ENCODE measurements around the gene ZNF697.
"Not testable (repeated sequence)": the region's sequence is repeated elsewhere in the genome, so short reads cannot be mapped to it uniquely, and the experiment has no call there.

ZNF697 gene

GRCh38 chr1:119631086-119631432 is 17.0 kb downstream of the ZNF697 start:
- DNase-seq: no peak

DNA sequence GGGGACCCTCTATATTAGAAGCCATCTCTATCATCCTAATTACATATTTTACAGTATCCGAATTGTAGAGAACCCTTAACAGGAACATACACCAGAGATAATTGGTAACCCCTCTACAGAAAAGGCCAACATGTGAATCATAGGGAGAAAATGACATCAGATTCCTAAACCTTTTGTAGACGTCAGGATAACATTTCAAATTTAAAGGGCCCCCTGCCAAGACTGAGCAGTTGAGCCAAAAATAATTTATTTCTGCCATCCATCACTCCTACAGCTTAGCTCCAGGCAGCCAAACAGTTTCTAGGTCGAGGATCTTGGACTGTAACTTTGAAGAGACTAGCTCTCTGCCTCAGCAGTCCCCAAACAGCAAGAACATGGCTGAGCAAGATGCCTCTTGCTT is 21.2 kb downstream of the ZNF697 start:
- DNase-seq: no peak

DNA sequence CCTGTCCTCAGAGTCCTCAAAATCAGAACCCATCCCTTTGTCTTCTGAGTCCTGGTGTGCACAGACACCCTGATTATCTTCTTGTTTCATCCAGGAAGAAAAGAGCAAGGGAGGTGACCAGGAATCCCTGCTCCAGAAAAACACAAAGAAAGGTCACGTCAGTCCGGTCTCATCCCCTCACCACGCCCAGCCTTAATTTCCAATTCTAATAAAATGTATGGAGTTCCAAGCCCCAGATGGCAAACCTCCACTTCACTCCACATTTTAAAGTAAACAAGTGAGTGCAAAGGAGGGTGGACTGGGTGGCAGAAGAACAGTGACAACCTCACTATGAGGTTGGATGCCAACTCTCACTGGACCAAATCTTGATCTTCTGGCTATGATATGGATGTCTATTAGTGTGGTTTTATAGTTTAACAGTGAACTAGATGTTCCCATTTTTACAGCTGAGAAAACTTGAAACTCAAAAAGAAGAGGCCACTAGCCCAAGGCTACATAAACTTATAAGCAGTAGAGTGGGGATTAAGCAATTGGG is 22.0 kb downstream of the ZNF697 start:
- no peak for DNase-seq

DNA sequence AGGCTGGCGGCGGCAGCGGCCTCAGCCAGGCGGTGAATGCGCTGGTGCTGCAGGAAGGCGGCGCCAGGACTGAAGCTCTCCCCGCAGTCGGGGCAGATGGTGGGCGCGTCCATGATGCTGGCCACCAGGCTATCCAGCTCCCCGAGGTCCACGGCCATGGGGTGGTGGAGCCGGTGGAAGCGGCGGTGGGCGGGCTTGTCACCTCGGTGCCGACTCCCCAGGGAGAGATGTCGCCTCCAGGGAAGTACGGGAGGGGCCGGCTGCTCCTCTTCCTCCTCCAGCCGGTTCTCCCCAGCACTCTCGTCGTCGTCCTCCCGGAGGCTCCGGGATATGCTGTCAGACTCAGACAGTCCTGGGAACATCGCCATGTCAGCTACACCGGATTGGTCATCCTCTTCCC is 24.4 kb downstream of the ZNF697 start:
- no peak for DNase-seq

DNA sequence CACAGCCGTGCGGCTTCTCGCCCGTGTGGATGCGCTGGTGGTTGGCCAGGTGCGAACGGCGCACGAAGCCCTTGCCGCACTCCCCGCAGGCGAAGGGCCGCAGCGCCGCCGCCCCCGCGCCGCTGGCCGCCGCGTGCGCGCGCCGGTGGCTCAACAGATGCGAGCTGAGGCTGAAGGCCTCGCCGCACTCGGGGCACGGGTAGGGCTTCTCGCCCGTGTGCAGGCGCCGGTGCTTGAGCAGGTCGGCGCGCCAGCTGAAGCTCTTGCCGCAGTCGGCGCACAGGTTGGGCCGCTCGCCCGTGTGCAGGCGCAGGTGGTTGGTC is 24.9 kb downstream of the ZNF697 start:
- no peak for DNase-seq

DNA sequence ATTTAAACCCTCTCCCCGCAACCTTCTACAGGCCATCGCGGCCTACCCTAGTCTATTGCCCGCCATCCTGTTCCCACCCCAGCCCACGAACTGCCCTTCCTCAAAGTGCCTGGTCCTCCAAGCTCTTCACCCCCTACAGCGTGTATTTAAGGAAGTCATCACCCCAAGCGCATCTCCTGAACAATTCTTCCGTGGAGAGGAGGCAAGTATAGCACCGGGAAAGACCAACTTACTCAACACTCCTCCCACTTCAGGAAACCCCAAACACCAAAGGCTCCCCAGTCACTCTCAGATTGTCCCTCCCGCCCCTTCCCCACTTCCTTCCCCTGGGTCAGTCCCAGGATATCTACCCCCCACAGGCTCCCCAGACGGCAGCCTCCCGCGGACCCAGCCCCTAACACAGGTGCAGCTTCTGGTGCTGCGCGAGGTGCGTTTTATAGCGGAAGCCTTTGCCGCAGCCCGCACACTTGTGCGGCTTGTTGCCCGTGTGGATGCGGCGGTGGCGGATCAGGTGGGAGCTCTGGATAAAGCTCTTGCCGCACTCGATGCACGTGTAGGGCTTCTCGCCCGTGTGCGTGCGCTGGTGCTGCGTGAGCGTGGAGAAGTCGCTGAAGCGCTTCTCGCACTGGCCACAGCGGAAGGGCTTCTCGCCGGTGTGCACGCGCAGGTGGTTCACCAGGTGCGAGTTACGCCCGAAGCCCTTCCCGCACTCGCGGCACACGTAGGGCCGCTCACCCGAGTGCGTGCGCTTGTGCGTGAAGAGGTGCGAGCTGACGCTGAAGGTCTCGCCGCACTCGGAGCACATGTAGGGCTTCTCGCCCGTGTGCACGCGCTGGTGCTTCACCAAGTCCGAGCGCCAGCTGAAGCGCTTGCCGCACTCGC is 25.5 kb downstream of the ZNF697 start:
- peak in 1 of 2 donors; percentile 53 for DNase-seq

GRCh38 chr1:119621705-119622104 is 26.4 kb downstream of the ZNF697 start:
- no peak for DNase-seq

- no peak for DNase-seq
Measured at GRCh38 chr1:119617751-119618691, 30.0 kb downstream of the ZNF697 start.

DNA sequence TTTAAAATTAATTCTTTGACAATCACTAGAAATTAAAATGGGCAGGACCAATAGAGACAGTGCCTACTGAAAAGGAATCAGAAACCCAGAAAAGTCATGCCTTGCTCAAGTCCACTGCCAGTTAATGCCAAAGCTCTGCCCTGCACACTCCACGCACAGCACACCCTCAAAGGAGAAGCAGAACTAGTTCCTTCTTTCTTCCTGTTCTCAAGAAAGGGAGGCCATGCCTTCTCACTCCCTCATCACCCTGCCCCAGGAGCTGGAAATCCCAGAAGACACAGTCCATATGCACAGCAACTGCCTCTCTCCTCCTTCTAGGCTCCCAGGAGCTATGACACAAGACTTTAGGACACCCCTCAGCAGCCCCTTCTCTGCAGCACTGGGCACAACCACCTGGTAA is 31.3 kb downstream of the ZNF697 start:
- peak; percentile 52 to 67 for DNase-seq

DNA sequence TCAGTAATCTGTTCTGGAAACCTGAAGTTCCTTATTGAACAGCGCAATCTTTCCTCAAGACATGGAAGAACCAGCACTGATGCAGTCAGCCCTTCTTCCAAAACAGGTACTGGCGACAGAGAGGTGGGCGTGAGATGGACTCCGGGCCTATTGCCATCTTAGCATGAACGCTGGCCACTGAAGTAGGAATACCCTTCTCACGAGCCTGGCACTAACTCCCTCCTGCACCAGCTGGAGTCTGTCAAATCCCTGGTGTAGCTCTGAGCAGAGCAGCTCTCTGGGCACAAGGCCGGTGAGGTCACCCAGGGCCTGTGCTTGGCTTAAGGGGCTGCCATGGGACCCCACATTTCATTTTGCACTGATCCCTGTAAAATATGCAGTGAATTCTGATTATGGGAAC is 33.0 kb downstream of the ZNF697 start:
- not testable (repeated sequence) for DNase-seq

- DNase-seq: peak; percentile 71 to 94
Measured at GRCh38 chr1:119613769-119614720, 34.0 kb downstream of the ZNF697 start.

DNA sequence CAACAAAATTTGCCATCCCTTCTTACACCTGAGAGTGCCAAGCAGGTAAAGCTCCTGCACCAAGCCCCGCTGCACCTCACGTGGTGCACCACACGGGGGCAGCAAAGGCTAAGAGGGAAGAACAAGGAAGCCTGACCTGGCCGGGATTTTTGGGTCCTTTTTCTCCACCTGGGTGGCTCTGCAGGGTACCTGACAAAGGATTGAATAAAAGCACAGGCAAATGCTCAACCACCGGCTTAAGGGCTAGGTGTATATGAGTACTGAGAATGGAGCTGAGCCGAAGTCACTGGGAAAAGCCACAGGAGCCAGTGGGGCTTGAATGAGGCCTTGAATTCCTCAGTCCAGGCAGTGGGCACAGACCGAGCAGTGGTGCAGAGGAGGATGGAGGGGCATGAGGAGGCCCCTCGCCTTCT is 36.4 kb downstream of the ZNF697 start:
- DNase-seq: peak in 1 of 2 donors; percentile 57

DNA sequence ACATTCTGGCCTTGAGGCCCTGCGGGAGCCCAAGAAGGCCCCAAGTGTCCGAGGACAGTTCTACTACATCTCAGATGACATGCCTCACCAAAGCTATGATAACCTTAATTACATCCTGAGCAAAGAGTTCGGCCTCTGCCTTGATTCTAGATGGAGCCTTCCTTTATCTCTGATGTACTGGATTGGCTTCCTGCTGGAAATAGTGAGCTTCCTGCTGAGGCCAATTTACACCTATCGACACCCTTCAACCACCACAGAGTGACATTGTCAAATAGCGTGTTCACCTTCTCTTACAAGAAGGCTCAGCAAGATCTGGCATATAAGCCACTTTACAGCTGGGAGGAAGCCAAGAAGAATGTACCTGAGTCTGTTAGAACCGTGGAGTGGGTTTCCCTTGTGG is 39.2 kb downstream of the ZNF697 start:
- DNase-seq: not testable (repeated sequence)

GRCh38 chr1:119607087-119607807 is 40.8 kb downstream of the ZNF697 start:
- DNase-seq: not testable (repeated sequence)

- no peak for DNase-seq
Measured at GRCh38 chr1:119606394-119606793, 41.7 kb downstream of the ZNF697 start.

DNA sequence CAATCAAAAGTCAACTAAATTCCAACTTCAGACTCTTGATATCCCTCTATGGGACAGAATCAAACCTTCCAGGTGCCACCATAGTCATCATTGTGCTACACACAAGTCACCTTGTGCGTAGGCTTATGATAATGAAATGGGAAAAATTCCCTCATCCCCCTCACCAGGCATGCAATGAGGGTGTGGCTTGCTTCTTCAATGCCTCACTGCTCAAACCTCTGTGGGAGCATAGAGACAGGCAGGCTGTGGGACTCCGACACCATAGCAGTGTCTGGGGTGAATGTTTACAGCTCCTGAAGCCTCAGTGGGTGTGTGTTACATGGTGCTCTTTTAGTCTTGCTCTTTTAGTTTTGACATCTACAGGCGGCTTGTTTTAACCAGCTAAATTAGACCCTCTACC is 42.4 kb downstream of the ZNF697 start:
- DNase-seq: no peak

- DNase-seq: not testable (repeated sequence)
Measured at GRCh38 chr1:119605080-119605479, 43.0 kb downstream of the ZNF697 start.

DNA sequence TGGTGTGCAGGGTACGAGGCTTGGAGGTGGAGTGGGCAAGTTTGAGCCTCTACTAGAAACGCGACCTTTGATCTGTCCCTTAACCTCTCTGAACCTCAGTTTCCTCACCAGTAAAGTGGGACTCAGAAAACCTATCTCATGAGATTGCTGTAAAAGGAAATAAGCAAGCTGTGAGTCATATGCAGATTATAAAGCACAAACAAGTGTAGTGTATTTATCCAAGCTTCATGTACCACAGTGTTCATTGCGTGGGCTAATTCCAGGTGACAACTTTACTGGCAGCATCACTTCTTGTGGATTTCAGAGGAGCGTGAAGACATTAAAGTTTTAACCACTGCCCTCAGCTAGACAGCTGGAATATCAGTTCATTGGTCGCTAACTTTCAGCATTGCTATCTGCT is 44.4 kb downstream of the ZNF697 start:
- DNase-seq: no peak

GRCh38 chr1:119603241-119603640 is 44.8 kb downstream of the ZNF697 start:
- peak in 1 of 2 donors; percentile 35 for DNase-seq

DNA sequence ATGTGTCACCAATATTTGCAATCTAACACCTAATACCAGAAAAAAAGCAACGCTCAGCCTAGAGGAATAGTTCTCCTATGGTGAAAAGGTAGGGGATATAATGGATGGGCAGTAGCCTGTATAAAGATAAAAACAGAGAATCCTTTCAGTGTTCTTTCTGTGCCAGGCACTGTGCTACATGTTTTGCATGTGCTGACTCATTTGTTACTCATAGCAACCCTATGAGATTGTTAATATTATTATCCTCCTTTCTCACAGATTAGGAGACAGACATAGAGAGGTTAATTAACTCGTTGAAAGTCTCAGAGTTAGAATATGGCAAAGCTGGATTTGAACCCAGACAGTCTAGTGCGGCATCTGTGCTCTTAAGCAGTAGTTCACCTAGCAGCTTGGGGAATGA is 45.3 kb downstream of the ZNF697 start:
- not testable (repeated sequence) for DNase-seq

DNA sequence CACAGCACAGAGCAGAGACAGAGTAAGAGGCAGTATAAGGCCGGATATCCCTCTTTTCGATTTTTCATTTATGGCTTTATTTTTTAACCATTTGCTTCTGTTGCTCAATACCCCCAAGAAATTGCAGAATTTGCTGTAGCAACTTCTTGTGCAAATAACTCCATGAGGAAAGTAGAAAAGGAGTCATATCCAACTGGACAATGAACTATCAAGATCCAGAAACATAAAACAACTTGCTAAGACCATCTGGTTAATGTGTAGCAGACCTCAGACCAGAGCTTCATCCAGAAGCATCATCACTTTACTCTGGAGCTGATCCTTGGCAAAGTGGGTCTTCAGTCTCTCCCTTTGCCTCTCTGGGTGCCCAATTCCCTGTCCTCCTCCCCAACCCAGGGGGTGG is 45.9 kb downstream of the ZNF697 start:
- no peak for DNase-seq

DNA sequence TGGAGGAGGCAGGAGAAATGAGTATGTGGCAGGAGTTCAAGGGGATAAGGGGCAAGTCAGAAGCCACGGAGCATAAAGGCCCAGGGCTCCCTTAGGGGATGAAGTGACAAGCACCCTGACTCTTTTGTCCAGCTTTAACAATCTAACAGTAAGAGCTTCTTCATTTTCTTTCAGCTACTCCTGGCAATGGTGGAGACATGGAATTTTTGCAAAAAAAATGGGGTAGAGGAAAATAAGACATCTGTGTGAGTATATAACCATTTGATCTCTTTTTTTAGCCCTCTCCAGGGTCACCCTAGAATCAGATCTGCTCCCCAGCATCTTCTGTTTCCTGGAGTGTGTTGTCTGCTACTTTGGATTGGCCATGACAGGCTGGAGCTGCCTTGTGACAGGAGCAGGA is 47.1 kb downstream of the ZNF697 start:
- DNase-seq: no peak
